BLaER1 treated with 17β-estradiol and CSF1 and Interleukin-3, amounts not matched to agents 10 nM and 100 nM (cell line): ENCODE results near the gene P3H3.

Experiments
- H3K27ac ChIP-seq, 11 experiments: shearing (Covaris generic); formaldehyde crosslinking; 2 replicates each; pipeline ENCODE4 v1.8.1; 2022
- H3K27me3 ChIP-seq, 11 experiments: shearing (Covaris generic); formaldehyde crosslinking; 2 replicates each; pipeline ENCODE4 v1.8.1; 2022
- H3K36me3 ChIP-seq, 11 experiments: shearing (Covaris generic); formaldehyde crosslinking; 2 replicates each; pipeline ENCODE4 v1.8.1; 2022
- H3K4me1 ChIP-seq, 10 experiments: shearing (Covaris generic); formaldehyde crosslinking; 2 replicates each; pipeline ENCODE4 v1.8.1; 2022
- H3K4me2 ChIP-seq, 11 experiments: shearing (Covaris generic); formaldehyde crosslinking; 2 replicates each; pipeline ENCODE4 v1.8.1; 2022
- H3K4me3 ChIP-seq, 10 experiments: shearing (Covaris generic); formaldehyde crosslinking; 2 replicates each; pipeline ENCODE4 v1.8.1; 2022
- H3K9ac ChIP-seq, 11 experiments: shearing (Covaris generic); formaldehyde crosslinking; 2 replicates each; pipeline ENCODE4 v1.8.1; 2022
- H3K9me3 ChIP-seq, 11 experiments: shearing (Covaris generic); formaldehyde crosslinking; replicated peaks in 1 of 11; 2 replicates each; pipeline ENCODE4 v1.8.1; 2022
- H4K20me1 ChIP-seq, 11 experiments: shearing (Covaris generic); formaldehyde crosslinking; 2 replicates each; pipeline ENCODE4 v1.8.1; 2022
- Cebpa-rat ChIP-seq, 11 experiments: shearing (Covaris generic); IDR thresholded peaks; 2 replicates each; pipeline ENCODE4 v1.8.1; 2022

P3H3 gene

DNA sequence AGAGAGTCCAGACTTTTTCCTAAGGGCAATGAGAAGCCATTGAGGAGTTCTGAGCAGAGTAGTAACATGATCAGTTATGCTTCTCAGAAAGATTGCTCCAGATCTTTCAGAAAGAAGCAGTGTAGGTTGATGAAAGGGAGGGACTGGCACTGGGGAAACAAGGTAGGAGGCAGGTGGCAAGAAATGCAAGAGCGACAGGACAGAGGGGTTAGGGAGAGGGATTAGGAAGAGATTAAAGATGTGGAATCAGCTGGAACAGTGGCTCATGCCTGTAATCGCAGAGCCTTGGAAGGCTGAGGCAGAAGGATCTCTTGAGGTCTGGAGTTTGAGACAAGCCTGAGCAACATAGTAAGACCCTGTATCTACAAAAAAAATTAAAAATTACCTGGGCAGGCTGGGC lies 19.5 kb downstream of the P3H3 start:
- Histone ChIP-seq H3K4me1 (peaks cover 21 to 37% (median 27%) of the 10 kb centered on the region in 10 experiments), H3K27me3 (no peaks in the 10 kb centered on the region), H4K20me1 (peaks cover 0 to 17% (median 0%) of the 10 kb centered on the region in 11 experiments; a peak in 6 of 22 replicates), H3K27ac (no peak overlapping the region), H3K9ac (no peak overlapping the region; a peak in 1 of 22 replicates), H3K9me3 (no peaks in the 10 kb centered on the region), H3K36me3 (peaks cover 0 to 53% (median 44%) of the 10 kb centered on the region in 11 experiments; a peak in 18 of 22 replicates), H3K4me2 (no peak overlapping the region), H3K4me3 (no peak overlapping the region)
- no peak for TF ChIP-seq Cebpa-rat (IDR thresholded peaks at IDR 0.05)

DNA sequence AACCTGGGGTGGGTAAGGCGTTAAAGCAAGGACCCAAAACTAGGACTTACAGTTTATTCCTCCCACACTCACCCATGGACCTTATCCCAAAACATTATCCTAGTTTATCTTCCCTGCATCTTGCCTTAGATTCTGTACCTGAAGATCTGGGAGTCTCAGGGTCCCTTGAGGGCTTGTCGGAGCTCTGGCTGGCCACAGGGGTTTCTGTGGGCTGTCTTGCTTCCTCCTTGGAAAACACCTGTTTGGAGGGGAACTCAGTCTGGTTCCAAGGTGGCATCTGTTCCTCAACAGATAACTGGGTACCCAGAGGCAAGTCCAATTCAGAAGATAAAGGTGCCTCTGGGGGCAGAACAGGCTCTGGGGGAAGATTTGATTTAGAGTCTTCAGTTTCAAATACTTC lies 21.2 kb downstream of the P3H3 start:
- Histone ChIP-seq H4K20me1 (peaks cover 0 to 24% (median 12%) of the 10 kb centered on the region in 11 experiments; a peak in 13 of 22 replicates), H3K9ac (peak overlapping the region in 9 of 11 experiments; percentile 80 to 92 (median 85); a peak in 15 of 22 replicates), H3K4me1 (peaks cover 35 to 52% (median 41%) of the 10 kb centered on the region in 10 experiments), H3K4me3 (peak overlapping the region in 7 of 10 experiments; percentile 3 to 77 (median 69); a peak in 10 of 20 replicates), H3K9me3 (no peaks in the 10 kb centered on the region), H3K36me3 (peaks cover 0 to 61% (median 49%) of the 10 kb centered on the region in 11 experiments; a peak in 18 of 22 replicates), H3K4me2 (peak overlapping the region; percentile 87 to 100 (median 99); a peak in 18 of 22 replicates), H3K27me3 (no peaks in the 10 kb centered on the region), H3K27ac (no peak overlapping the region)
- no peak for TF ChIP-seq Cebpa-rat (IDR thresholded peaks at IDR 0.05)

DNA sequence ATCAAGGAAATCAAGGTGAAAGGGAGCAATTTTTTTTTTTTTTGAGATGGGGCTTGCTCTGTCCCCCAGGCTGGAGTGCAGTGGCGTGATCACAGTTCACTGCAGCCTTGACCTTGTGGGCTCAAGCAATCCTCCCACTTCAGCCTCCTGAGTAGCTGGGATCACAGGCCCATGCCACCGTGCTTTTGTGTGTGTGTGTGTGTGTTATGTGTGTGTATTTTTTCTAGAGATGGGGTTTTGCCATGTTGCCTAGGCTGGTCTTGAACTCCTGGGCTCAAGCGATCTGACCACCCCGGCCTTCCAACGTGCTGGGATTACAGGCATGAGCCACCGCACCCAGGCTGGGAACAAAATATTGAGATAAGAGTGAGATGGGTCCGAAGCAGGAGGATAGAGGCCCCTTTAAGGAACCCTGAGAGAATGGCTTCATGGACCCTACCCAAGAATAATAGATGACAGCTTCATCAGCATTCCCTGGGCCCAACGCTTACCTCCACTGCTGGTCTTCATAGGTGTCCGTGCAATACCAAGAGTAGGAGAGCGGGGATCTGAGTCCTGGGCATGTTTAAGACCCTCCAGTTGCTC lies 21.9 kb downstream of the P3H3 start:
- Histone ChIP-seq H3K36me3 (peaks cover under 1 to 66% (median 54%) of the 10 kb centered on the region in 11 experiments; a peak in 20 of 22 replicates), H3K4me2 (peak overlapping the region; percentile 87 to 100 (median 99)), H3K27ac (peak overlapping the region in 9 of 11 experiments; percentile 78 to 91 (median 89); a peak in 10 of 22 replicates), H3K4me3 (peak overlapping the region in 9 of 10 experiments; percentile 65 to 80 (median 71); a peak in 17 of 20 replicates), H3K9me3 (no peaks in the 10 kb centered on the region), H3K9ac (peak overlapping the region in 10 of 11 experiments; percentile 76 to 92 (median 85); a peak in 20 of 22 replicates), H3K27me3 (no peaks in the 10 kb centered on the region), H4K20me1 (peaks cover 0 to 30% (median 19%) of the 10 kb centered on the region in 11 experiments; a peak in 14 of 22 replicates), H3K4me1 (peaks cover 35 to 54% (median 43%) of the 10 kb centered on the region in 10 experiments)
- no peak for TF ChIP-seq Cebpa-rat (IDR thresholded peaks at IDR 0.05)

DNA sequence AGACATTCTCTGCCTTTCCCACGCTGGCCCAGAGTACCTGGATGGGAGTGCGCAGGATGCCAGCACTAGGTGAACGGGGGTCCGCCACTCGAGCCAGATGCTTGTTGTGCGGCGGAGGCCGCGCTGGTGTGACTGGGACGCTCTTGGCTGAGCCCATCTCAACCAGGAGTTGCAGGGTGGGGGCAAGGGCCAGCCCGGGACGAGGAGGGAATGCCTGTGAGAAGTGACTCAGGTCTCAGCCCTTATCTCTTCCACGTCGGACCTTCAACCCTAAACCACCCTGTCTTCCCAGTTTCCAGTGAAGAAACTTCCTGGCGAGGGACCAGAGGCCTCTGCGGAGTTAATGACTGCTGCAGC lies 22.6 kb downstream of the P3H3 start:
- peak overlapping the region; percentile 33 to 92 (median 85); a peak in 21 of 22 replicates for H3K9ac ChIP-seq
- no peaks in the 10 kb centered on the region for H3K9me3 ChIP-seq
- TF ChIP-seq Cebpa-rat (IDR thresholded peaks at IDR 0.05): no peak
- H3K27me3 ChIP-seq: no peaks in the 10 kb centered on the region
- peak overlapping the region; percentile 87 to 100 (median 99) for H3K4me2 ChIP-seq
- H3K4me3 ChIP-seq: peak overlapping the region; percentile 65 to 80 (median 70)
- peak overlapping the region in 10 of 11 experiments; percentile 68 to 91 (median 87); a peak in 18 of 22 replicates for H3K27ac ChIP-seq
- H4K20me1 ChIP-seq: peaks cover 0 to 37% (median 22%) of the 10 kb centered on the region in 11 experiments; a peak in 14 of 22 replicates
- H3K4me1 ChIP-seq: peaks cover 35 to 54% (median 43%) of the 10 kb centered on the region in 10 experiments
- peaks cover 8 to 67% (median 56%) of the 10 kb centered on the region in 11 experiments; a peak in 21 of 22 replicates for H3K36me3 ChIP-seq

DNA sequence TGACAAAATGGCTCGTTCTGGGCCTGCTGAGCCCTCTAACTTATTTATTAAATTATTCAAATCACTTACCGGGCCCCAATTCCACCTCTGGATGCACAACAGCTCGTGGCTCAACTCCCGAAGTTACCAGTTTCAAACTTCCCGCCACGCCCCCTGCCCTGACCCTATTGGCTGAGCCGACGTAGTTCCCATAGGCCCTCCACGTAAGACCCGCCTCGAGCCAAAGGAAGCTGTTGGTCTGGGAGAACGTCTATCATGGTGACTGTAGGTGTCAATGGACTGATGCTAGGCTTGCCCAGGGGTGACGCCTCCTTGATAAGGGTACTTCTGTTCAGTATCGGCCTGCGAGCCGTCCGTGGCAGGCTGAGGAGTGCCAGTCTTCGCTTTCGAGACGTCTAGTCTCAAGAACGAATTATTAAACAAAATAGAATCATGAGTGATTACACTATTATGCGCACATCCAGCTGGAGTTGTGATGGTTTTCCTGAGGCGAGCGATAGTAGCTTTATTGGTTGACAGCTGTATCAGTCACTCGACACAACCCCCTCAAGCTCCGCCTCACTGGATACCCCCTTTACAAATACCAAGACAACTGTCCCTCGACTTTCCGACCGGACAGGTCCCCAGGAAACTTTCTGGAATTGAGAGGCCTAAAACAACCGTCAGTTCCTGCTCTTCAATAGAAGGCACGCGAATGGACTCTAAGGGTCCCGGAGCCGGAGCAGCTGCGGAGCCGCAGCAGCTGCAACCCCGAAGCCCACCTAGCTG lies 23.1 kb downstream of the P3H3 start, which contains the start of gene CDCA3:
CDCA3 (minus strand) TSS at position 134 of the 768 bp plus-strand sequence. CDS start 334 bp downstream, outside the sequence.
- peak within 1 kb of the TSS; percentile 76 to 92 (median 85) for H3K9ac ChIP-seq
- H3K4me1 ChIP-seq: peaks cover 35 to 53% (median 40%) of the 10 kb centered on the region in 10 experiments
- no peak for TF ChIP-seq Cebpa-rat (IDR thresholded peaks at IDR 0.05)
- peaks cover 0 to 43% (median 20%) of the 10 kb centered on the region in 11 experiments; a peak in 14 of 22 replicates for H4K20me1 ChIP-seq
- no peaks in the 10 kb centered on the region for H3K27me3 ChIP-seq
- peaks cover 13 to 68% (median 57%) of the 10 kb centered on the region in 11 experiments for H3K36me3 ChIP-seq
- peak within 1 kb of the TSS; percentile 87 to 100 (median 99) for H3K4me2 ChIP-seq
- peak within 1 kb of the TSS; percentile 57 to 91 (median 85); a peak in 21 of 22 replicates for H3K27ac ChIP-seq
- peak within 1 kb of the TSS; percentile 65 to 80 (median 70) for H3K4me3 ChIP-seq
- H3K9me3 ChIP-seq: no peaks in the 10 kb centered on the region

DNA sequence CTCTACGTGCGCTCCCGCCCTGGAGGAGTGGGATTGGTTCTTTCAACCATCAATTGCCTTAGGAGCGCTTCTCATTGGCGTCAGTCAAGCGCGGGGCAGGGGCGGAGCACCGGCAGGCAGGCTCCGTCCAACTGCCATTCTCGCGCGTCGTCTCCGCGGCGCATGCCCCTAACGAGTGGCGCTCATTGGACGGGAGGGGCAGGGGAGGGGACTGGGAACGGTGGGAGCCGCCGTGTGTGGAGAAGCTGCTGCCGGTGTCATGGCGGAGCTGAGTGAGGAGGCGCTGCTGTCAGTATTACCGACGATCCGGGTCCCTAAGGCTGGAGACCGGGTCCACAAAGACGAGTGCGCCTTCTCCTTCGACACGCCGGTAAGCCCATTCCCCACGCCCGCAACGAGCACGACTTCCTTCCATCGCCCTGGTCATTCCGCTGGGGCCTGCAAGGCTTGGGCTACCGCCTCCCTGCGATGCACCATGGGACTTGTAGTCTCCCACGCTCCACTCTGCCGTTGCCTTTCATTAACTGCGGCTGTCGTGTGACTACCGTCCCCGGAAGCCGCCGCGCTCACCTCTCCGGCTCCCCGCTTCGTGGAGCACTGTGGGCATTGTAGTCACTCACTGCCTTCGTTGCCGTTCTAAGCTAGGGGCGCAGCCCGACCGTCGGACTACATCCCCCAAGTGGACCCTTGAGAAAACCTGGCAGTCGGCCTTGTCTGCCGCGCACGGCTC lies 23.9 kb downstream of the P3H3 start, which contains the start of gene USP5:
USP5 (plus strand) TSS at position 230 of the 730 bp plus-strand sequence; CDS start at position 260, 30 bp downstream.
- H4K20me1 ChIP-seq: peaks cover 0 to 39% (median 19%) of the 10 kb centered on the region in 11 experiments; a peak in 14 of 22 replicates
- H3K4me2 ChIP-seq: peak within 1 kb of the TSS; percentile 94 to 100 (median 99)
- H3K27me3 ChIP-seq: no peaks in the 10 kb centered on the region
- H3K4me3 ChIP-seq: peak within 1 kb of the TSS; percentile 65 to 80 (median 70)
- H3K36me3 ChIP-seq: peaks cover 21 to 68% (median 57%) of the 10 kb centered on the region in 11 experiments
- peak within 1 kb of the TSS; percentile 57 to 91 (median 85); a peak in 21 of 22 replicates for H3K27ac ChIP-seq
- H3K4me1 ChIP-seq: peaks cover 34 to 45% (median 39%) of the 10 kb centered on the region in 10 experiments
- TF ChIP-seq Cebpa-rat (IDR thresholded peaks at IDR 0.05): no peak
- H3K9me3 ChIP-seq: no peaks in the 10 kb centered on the region
- peak within 1 kb of the TSS; percentile 76 to 92 (median 85) for H3K9ac ChIP-seq

DNA sequence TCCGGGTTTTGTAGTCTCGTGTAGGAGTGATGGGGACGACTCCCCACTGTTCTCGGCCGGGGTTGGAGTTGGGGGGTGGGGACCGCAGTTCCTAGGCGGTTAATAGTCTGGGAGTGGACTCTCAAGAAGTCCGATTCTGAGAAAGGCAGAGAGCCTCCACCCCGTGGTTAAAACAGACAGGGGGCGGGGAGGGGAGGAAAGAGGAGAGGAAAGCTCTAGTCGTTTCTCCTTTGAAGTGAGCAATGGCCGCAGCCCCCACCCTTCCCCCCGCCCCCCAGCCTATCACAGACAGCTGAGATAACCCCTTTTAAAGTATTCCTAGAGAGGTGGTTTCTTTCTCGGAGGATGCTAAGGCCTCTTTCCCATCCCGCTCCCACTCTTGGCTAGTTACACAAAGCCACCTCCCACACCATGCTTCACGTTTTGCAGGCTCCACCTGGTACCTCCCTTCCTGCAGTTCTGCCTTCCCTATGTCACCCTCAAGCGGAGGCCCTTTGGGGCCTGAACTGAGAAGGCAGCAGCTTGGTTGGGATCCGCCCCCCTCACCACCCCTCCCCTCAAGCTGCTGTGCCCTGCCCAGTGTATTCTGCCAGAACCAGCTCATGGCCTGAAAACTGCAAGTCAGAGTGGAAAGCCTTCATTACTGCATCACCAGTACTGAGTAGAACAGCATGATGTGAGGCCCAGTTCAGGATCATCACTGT lies 24.6 kb downstream of the P3H3 start:
- Histone ChIP-seq H3K36me3 (peaks cover 28 to 68% (median 57%) of the 10 kb centered on the region in 11 experiments), H3K9me3 (no peaks in the 10 kb centered on the region), H3K4me3 (peak overlapping the region; percentile 65 to 80 (median 70)), H3K27ac (peak overlapping the region in 10 of 11 experiments; percentile 39 to 91 (median 84); a peak in 20 of 22 replicates), H4K20me1 (peaks cover 0 to 36% (median 19%) of the 10 kb centered on the region in 11 experiments; a peak in 11 of 22 replicates), H3K4me2 (peak overlapping the region; percentile 87 to 99 (median 94)), H3K9ac (peak overlapping the region; percentile 75 to 92 (median 85)), H3K27me3 (no peaks in the 10 kb centered on the region), H3K4me1 (peaks cover 34 to 42% (median 38%) of the 10 kb centered on the region in 10 experiments)
- TF ChIP-seq Cebpa-rat (IDR thresholded peaks at IDR 0.05): no peak
